Measurements from ENCODE around the gene ZNF672.
A peak's percentile ranks its signal among the peaks of the same experiment; 100 is the strongest.

Gene ZNF672

DNA sequence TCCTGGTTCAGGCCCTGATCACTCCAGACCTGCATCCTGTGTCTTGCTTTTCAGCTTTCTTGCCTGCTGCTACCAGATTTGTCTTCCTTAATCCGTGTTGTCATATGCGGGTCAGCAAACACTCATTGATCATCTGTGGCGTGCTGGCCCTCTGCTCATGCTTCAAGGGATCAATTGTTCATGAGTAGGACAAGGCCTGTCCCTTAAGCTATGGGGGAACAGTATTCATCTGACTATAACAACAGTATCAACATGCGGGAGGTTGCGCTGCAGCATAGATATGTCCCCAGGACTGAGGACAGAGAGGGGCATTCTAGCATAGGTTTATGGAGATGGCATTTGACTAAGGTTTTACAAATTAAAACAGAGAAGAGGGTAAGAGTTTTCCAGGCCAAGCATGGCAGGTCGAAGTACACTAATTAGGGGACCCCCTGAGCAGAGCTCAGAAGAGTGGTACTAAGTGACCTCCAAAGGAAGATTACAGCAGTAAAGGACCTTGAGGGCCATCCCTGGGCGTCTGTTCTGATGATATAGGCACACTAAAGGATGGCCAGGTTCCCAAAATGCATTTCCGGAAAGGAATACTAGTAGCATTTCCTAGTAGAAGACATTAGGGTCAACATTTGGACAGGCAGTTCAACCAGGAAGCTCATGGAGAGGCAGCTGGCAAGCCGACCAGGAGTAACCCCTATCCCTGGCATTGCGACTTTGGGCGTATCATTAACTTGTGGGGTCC, 811 bp upstream of the ZNF672 start:
- DNase-seq = peak; percentile 8 to 9

DNA sequence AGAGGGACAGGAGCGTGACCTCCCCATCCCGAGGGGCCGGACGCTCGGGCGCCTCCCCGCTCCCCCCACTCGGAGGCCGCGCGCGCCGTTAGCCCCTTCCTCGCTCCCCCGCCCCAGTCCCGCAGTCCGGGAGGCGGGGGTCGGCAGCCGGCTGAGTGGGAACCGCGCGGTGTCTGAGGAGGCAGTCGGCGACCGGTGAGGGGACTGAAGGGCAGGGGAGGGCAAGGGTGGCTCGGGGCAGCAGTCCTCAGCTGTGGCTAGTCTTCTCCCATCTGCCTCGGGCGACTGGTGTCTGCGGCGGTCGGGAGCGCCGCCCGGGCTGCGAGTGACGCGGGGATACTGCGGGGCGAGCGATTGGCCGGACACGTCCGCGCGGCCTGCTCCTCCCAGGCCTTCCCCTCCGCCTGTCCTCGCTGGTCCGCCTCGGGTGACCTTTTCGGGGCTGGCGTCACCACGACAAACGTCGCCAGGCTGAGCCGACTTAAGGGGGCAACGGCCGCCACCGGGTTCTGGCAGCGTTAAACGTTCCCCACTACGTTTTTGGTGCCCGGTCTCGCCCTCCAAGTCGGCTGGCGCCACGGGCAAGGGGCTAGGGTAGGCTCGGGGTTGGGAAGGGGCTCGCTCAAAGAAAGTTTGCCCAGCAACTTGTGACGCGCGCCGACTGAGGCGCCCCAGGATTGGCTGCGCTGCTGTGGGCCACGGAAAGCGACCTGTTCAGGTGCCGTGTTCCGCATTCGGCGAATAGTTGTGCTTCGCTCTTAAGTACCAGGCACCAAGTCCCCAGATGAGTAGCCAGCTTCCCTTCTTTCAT, 538 bp downstream of the ZNF672 start:
- DNase-seq = peak; percentile 92 to 95

DNA sequence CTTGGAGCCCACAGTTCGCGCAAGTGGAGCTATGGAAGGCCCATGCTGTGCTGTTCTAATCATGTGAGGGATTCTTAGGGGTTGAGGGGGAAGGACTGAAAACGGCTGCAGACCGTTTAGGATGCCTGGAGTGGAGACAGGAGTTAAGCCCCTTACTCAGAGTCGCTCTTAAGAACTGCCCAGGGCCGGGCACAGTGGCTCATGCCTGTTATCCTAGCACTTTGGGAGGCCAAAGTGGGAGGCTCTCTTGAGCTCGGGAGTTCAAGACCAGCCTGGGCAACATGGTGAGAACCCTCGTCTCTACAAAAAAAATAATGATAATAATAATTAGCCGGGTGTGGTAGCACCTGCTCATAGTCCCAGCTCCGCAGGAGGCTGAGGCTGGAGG, 1.1 kb downstream of the ZNF672 start:
- DNase-seq = no peak

DNA sequence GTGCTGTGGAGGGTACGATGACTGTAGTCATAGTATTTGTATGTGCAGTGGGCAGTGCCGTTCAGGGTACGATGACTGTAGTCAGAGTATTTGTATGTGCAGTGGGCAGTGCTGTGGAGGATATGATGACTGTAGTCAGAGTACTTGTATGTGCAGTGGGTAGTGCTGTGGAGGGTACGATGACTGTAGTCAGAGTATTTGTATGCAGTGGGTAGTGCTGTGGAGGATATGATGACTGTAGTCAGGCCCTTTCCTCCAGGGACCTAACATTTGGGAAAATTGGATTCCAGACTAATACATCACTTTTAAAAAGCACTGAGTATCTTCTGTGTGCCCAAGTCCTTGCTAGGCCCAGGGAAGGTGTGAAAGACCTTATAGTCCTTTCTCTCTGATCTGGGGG, 2.9 kb downstream of the ZNF672 start:
- no peak for DNase-seq

DNA sequence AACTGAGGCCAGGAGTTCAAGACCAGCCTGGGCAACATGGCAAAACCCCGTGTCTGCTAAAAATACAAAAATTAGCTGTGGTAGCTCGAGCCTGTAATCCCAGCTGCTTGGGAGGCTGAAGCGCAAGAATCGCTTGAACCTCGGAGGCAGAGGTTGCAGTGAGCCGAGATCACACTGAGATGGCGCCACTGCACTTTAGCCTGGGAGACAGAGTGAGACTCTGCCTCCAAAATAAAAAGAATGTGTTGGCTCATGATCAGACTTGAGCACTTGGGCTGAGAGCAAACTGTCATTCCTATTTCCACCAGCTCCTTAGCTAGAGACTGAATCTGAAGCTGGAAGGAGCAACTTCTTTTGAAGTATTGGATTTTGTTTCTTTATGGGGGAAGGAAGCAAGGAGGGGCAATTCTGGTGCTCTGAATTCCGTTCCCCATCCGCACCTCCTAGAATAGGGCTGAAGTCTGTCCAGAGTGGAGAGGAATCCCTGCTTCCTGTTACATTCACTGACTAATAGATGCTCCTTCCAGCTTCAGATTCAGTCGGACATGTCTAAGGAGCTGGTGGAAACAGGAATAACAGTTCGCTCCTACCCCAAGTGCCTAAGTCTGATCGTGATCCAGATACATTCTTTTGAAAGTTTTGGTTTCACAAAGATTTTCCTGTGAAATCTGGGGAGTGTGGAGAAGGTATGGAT, 3.8 kb downstream of the ZNF672 start:
- peak; percentile 48 to 51 for DNase-seq

DNA sequence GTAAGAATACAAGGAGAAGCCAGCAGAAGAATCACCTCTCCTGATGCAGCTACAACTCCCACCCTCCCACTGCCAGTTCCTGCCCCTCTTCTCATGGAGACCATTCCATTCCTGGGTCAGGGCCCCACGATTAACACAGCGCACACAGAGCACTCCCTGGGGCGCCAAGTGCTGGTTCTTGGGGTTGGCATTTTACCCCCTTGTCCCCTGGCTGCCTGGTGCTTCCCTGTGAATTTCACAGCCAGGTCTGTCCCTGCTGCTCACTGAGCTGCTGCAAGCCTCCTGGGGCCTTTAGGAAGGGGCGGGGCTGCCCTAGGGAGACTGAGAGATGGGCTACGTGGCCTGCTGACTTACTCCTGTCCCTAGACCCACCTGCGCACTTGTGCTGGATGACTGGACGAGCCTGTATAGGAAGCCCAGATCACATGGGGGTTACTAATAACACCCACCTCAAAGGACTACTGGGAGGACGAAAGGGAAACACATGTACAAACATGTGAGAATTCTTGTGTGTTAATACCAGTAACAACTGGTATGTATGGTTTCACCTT, 4.8 kb downstream of the ZNF672 start:
- DNase-seq = peak; percentile 16 to 45

DNA sequence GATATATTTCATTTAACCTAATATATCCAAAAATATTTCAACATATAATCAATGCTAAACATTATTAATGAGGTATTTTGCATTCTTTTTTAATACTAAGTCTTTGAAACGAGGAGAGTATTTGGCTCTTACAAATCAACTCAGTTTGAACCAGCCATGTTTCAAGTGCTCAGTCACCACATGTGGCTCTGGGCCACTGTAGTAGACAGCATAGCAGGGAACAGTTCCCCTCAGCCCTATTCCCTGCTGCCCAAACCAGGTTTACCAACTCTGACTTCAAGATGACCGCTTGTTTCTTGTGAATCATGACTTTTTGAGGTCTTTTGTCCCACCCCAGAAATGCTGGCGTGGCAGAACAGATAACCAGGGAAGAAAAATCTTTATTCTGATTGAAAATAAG, 5.7 kb downstream of the ZNF672 start:
- no peak for DNase-seq

DNA sequence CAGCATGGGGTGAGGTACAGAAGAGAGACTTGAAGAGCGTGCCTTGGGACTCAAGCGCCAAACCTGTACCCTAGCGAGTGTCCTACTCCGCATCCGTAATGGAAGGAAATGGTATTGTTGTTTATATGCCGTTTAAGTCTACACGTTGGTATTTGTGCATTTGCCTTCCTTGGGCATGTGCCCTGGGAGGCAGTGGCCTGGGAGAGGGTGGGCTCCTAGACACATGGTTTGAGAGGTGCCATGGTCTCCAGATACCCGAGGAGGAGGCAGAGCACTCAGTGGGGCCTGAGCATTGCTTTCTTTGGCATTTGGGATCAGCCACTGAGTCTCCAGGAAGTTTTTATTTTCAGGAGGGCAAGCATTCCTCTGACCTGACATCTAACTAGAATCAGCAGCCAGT, 6.5 kb downstream of the ZNF672 start:
- no peak for DNase-seq

DNA sequence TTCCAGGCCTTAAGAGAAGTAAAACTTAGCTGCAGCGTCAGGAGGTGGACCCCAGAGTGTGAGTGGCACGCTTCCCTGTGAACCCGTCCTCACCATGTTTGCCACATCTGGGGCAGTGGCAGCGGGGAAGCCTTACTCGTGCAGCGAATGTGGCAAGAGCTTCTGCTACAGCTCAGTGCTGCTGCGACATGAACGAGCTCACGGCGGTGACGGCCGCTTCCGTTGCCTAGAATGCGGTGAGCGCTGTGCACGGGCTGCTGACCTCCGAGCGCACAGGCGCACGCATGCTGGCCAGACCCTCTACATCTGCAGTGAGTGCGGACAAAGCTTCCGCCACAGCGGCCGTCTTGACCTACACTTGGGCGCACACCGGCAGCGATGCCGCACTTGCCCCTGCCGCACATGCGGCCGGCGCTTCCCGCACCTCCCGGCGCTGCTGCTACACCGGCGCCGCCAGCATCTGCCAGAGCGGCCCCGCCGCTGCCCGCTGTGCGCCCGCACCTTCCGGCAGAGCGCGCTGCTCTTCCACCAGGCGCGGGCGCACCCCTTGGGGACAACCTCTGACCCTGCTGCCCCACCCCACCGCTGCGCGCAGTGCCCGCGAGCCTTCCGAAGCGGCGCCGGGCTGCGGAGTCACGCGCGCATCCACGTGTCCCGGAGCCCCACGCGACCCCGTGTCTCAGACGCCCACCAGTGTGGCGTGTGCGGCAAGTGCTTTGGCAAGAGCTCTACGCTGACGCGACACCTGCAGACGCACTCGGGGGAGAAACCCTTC, 9.3 kb downstream of the ZNF672 start:
- DNase-seq = no peak

DNA sequence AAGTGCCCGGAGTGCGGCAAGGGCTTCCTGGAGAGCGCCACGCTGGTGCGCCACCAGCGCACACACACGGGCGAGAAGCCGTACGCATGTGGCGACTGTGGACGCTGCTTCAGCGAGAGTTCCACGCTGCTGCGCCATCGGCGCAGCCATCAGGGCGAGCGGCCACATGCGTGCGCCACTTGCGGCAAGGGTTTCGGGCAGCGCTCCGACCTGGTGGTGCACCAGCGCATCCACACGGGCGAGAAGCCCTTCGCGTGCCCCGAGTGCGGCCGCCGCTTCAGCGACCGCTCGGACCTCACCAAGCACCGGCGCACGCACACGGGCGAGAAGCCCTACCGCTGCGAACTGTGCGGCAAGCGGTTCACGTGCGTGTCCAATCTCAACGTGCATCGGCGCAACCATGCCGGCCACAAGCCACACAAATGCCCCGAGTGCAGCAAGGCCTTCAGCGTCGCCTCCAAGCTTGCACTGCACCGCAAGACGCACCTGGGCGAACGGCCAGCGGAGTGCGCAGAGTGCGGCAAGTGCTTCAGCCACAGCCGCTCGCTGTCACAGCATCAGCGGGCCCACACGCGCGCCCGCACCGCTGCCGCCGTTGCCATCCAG, 10.0 kb downstream of the ZNF672 start:
- DNase-seq = no peak

DNA sequence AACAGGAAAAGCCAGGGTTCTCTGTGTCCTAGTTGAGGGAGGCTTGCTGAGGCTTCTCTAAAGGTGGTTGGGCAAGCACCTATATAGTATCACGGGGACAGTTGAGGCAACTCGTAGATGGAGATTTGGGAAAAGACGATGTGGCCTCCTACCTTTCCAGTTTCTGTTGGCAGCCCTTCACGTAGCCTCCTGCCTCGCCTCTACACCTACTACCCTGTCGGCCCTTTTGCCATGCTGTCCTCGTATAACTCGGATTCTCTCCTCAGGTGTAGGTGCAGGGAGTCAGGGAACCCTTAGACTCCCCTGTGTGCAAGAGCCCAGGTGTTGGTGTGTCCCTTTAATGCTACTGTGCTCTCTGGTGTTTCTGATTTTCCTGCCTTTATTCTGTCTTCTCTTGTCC, 10.6 kb downstream of the ZNF672 start:
- DNase-seq = no peak

DNA sequence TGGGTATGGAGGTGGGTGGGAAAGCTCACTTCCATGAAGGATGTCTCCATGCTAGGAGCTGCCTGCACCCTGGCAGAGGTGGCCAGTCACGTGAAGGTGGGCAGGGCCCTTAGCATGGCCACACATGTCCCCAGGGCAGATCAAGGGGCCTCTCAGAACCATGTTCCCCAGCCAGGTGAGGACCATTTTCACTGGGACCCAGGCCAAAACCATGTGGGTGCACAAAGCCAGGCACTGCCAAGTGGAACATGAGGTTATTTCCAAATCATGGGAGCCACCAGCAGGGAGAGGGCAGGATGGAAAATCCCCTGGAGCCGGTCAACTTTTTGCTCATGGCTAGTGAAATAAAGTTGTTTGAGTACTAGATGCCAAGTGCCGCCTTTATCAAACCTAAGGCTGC, 11.1 kb downstream of the ZNF672 start:
- no peak for DNase-seq

DNA sequence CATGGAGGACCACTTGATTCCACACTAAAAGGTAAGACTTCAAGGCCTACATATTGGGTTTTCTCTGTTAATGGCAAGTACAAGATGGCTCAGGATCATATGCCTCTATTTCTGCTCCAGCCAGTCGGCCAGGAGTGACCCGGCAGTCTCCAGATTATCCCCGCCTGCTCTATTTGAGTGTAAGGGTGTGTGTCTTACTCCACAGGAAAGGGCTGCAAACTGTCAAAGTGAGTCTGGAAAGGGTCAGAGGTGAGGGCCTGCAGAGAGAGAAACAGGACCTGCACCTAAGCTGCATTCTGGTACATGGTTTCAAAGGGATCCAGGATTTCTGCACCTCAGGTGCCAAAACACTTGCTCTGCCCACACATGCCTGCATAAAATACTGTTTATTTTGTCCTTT, 11.6 kb downstream of the ZNF672 start:
- DNase-seq = no peak

DNA sequence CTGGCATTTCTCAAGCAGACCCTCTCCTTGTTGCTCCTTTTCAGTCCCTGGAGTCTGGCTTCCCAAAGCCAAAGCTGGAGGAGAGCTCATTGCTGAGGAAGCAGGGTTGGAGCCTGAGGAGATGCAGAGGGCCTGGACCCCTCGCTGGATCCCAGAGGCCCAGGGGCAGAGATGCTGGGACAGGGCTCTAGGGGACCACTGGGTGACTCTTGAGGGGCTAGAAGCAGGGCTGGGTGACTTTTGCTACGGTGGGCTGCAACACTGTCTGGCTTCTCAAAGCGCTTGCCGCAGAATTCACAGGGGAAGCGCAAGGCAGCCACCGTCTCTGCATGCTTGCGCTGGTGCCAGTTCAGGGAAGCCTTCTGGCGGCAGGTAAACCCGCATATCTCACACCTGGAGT, 12.1 kb downstream of the ZNF672 start:
- no peak for DNase-seq

DNA sequence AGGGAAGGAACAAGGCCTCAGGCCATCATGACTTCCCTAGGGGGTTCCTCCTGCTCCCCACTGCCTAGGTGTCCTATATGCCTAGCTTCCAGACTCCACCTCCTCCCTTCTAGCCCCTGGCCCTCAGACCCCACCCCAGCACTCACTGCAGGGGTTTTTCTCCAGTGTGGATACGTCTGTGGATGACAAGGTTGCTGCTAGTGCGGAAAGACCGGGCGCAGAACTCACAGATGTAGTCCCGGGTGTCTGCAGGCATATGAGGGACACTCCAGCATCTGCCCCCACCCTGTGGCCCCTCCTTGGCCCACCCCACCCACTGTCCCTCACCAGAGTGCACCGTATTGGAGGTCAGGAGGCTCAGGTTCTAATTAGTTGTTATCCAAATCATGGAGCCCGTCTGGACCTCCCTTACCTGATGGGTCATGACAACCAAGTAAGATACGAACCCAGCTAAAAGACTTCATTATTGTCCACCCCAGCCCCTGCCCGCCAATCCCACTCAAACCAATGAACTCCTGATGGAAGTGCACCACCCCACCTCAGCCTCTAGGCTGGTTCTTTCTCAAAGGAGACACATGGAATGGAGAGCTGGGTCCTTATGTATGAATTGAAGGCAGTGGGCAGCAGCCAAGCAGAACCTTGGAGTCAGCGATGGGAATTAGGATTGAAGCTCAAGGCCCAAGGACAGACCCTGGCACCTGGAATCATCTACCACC, 12.7 kb downstream of the ZNF672 start:
- DNase-seq = no peak

DNA sequence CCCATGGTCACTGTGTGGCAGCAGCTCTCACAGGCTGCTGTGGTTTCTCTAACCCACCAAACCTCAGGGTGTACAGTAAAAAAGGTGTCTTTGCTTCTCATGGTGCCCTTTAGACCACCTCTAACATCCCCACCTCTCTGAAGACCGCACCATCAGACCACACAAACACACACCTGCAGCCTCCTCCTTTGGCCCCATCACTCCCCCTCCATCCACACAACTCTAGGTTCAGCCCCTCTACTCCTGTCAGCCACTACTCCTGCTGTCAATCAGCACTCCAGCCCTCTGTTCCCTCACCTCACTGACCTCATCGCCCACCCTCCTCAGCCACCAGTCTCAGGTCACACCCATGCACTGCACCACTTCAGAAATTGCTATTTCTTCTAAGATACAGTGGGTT, 13.4 kb downstream of the ZNF672 start:
- no peak for DNase-seq

DNA sequence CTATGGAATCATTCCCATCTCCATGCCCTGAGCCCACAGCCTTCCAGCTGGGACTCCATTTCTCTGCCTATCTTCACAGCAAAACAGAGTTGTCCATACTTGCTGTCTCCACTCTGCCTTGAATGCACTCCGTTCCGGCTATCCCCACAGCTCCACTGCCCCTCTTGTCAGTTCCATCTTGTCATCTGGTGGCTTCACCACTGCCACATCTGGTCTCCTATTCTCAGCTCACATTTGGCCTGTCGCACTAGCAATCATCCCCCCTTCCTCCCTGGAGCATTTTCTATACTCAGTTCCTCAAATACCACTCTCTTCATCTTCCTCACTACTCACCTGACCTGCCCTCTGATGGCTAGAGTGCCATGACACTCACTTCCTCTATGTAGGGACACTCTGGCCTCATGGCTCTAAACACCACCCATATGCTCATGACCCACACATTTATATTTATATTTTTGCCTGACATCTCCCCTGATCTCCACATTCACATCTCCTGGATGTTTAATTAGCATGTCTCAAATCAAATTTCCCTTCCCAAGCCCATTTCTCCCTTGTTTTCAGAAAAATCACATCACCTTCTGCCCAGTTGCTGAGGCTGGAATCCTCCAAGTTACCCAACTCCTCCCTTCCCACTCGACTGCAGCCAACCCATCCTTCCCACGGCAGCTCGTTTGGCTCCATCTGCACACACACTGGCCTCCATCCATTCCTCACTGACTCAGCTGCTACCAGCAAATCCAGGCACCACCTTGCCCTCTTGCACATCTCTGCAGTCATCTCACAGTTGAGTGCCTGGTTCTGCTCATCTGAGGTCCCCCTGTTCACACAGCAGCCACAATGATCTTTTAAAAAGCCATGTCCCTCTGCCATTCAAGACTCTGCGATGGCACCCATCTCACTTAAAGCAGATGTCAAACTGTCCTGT, 14.7 kb downstream of the ZNF672 start:
- peak; percentile 17 to 45 for DNase-seq

DNA sequence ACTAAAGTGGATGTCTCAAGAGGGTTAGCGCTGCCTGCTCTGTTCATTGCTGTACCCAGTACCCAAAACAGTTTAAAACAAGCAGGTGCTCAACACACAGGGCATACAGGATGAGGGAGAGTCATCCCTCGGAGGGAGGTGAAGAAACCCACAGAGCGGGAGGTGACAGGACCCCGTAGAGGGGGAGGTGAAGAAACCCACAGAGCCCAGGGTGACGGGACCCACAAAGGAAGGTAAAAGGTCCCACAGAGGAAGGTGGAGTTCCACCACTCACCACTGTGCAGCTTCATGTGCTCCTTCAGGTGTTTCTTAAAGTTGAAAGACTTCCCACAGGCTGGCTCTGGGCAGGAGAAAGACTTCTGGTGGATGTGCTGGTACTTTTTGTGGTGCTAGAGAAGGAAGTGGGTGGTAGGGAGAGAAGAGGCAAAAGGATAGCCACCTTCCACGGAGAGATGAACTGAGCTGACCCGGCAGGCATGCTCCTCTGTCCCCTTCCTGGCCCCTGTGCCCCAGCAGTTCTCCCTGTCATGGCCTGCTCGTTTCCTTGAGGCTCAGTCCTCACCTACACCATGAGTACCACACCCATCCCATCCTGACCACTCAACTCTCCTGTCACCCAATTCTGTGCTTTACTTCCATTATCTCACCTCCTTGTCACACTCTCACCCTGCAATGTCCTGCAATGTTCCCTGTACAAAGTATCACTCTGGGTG, 15.8 kb downstream of the ZNF672 start:
- no peak for DNase-seq

DNA sequence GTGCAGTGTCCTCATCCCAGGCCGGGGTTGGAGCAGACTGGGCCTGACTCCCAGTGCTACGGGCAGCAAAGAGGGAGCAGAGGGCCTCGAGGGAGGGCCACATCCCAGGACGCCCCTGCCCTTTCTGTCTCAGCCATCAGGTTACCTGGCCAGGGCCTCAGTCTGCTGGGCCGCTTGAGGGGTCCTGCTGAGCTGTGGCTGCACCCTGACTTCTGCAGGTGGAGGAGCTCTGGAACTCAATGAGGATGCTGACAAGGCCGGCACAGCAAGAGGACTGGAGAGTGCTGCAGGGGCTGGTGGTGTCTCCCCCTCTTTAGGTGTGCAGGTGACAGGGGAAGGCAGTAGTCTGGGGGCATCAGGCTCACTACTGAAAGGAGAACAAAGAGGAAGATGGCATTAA, 17.6 kb downstream of the ZNF672 start:
- no peak for DNase-seq

DNA sequence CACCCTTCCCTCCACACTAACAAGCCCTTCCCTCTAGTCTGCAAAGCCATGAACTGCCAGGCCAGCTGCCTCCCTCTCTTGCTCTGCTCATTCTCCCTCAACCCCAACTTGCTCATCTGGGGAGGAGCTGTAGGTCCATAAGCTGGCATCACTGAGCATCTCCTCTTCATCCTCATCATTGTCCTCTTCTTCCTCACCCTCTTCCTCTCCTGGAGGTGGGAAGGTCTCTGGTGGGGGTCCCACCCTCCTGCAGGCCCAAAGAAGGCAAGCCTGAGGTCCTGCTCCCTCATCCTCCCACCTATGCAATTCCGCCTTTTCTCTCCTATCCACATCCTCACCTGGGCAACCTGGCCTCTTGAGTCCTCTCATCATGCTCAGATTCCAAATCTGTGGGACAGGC, 18.2 kb downstream of the ZNF672 start:
- no peak for DNase-seq
